ENCODE data around the gene HOXD3. TPM values are rescaled to one million over a fixed set of nuclear protein-coding genes. Genes with fewer than 3 reads are reported as not detected.
A peak's percentile ranks its signal among the peaks of the same experiment; 100 is the strongest.

HOXD3 gene
- total RNA-seq, 2 donors from 2014 or later: 3.8 to 9.5 TPM

- intact Hi-C loops (cut with DNase I, micrococcal nuclease): no loop called here
- DNase-seq (peak; percentile 60 to 61), ATAC-seq (peak; percentile 54)
These were observed 26.8 kb upstream of the HOXD3 start for GRCh38 chr2:176130147-176130956.

GRCh38 chr2:176130957-176131847, 25.9 kb upstream of the HOXD3 start:
- no peak for DNase-seq
- no peak for ATAC-seq
- intact Hi-C loops (cut with DNase I, micrococcal nuclease): no loop called here

GRCh38 chr2:176131848-176132158, 25.3 kb upstream of the HOXD3 start:
- ATAC-seq: no peak
- intact Hi-C loops (cut with DNase I, micrococcal nuclease): no loop called here
- DNase-seq: no peak

GRCh38 chr2:176132205-176133171, 24.6 kb upstream of the HOXD3 start:
- DNase-seq: peak in 1 of 2 donors; percentile 22
- intact Hi-C loops (cut with DNase I, micrococcal nuclease): no loop called here

GRCh38 chr2:176133389-176133788, 23.7 kb upstream of the HOXD3 start:
- peak in 1 of 2 donors; percentile 21 for DNase-seq
- ATAC-seq: no peak
- intact Hi-C loops (cut with DNase I, micrococcal nuclease): no loop called here

More at GRCh38 chr2:176132205-176133171, 24.6 kb upstream of the HOXD3 start:
- ATAC-seq: no peak

GRCh38 chr2:176134035-176134434, 23.1 kb upstream of the HOXD3 start:
- intact Hi-C loops (cut with DNase I, micrococcal nuclease): no loop called here
- DNase-seq: no peak
- ATAC-seq: no peak

GRCh38 chr2:176135035-176135440, 22.1 kb upstream of the HOXD3 start:
- ATAC-seq: no peak
- peak in 1 of 2 donors; percentile 22 for DNase-seq
- intact Hi-C loops (cut with DNase I, micrococcal nuclease): no loop called here

GRCh38 chr2:176136374-176137251, 20.5 kb upstream of the HOXD3 start:
- DNase-seq (peak; percentile 53 to 69), ATAC-seq (peak; percentile 59)
- intact Hi-C loops (cut with DNase I, micrococcal nuclease): no loop called here

GRCh38 chr2:176137252-176137580, 19.9 kb upstream of the HOXD3 start:
- intact Hi-C loops (cut with DNase I, micrococcal nuclease): no loop called here
- DNase-seq: no peak
- no peak for ATAC-seq

- ATAC-seq (no peak), DNase-seq (peak in 1 of 2 donors; percentile 26)
- intact Hi-C loops (cut with DNase I, micrococcal nuclease): no loop called here
These were observed 19.2 kb upstream of the HOXD3 start for GRCh38 chr2:176137906-176138305.

- DNase-seq (peak in 1 of 2 donors; percentile 35), ATAC-seq (no peak)
- intact Hi-C loops (cut with DNase I, micrococcal nuclease): no loop called here
These were observed 18.6 kb upstream of the HOXD3 start for GRCh38 chr2:176138526-176138922.

- ATAC-seq (no peak), DNase-seq (peak in 1 of 2 donors; percentile 35)
- intact Hi-C loops (cut with DNase I, micrococcal nuclease): no loop called here
These were observed 18.0 kb upstream of the HOXD3 start for GRCh38 chr2:176138923-176139660.

- DNase-seq (peak in 1 of 2 donors; percentile 38), ATAC-seq (no peak)
- intact Hi-C loops (cut with DNase I, micrococcal nuclease): loop anchor here (2.0 to 10.0 kb wide), 7 partner anchors 125 to 497 kb away; partner anchors contain the start of gene MTX2 (in 1 of the 2)
These were observed 17.2 kb upstream of the HOXD3 start for GRCh38 chr2:176139661-176140512.

GRCh38 chr2:176140513-176141317, 16.4 kb upstream of the HOXD3 start:
- intact Hi-C loops (cut with DNase I, micrococcal nuclease): loop anchor here (2.0 to 10.0 kb wide), 7 partner anchors 124 to 497 kb away; partner anchors contain the start of gene MTX2 (in 1 of the 2)
- ATAC-seq: peak; percentile 69
- peak; percentile 60 to 81 for DNase-seq

GRCh38 chr2:176142281-176142680, 14.8 kb upstream of the HOXD3 start:
- intact Hi-C loops (cut with DNase I, micrococcal nuclease): loop anchor here (5.0 to 10.0 kb wide), 5 partner anchors 123 to 495 kb away; partner anchors contain the start of gene MTX2 (in 1 of the 2)
- DNase-seq (no peak), ATAC-seq (no peak)

All from left colon (tissue), 2 donors.